DOHH2 (cell line): Measurements from ENCODE around the gene CCDC15.
"Not testable (repeated sequence)": the region's sequence is repeated elsewhere in the genome, so short reads cannot be mapped to it uniquely, and the experiment has no call there.

ENCODE experiments used
- H3F3A ChIP-seq: fragments of 200-600 bp; sonication (generic), shearing (Covaris generic); 2 replicates; pipeline ENCODE4 v1.6.0; 2016; ENCODE audit warnings: antibody characterized with exemption, mild to moderate bottlenecking; ENCODE audit not compliant: control insufficient read depth, insufficient read depth
- H3K27ac ChIP-seq: fragments of 200-600 bp; sonication (generic); 2 replicates; pipeline ENCODE4 v1.5.1; 2014; ENCODE audit warnings: low read depth, mild to moderate bottlenecking, low read length, moderate library complexity
- H3K27me3 ChIP-seq: fragments of 200-600 bp; sonication (generic); 2 replicates; pipeline ENCODE4 v1.6.1; 2014; ENCODE audit warnings: mild to moderate bottlenecking, low read length, mixed read lengths; ENCODE audit not compliant: control insufficient read depth
- H3K36me3 ChIP-seq: fragments of 200-600 bp; sonication (generic); 2 replicates; pipeline ENCODE4 v1.6.1; 2014; ENCODE audit warnings: mild to moderate bottlenecking, low read length, moderate library complexity, mixed read lengths; ENCODE audit not compliant: control insufficient read depth
- H3K4me1 ChIP-seq: fragments of 200-600 bp; sonication (generic); 2 replicates; pipeline ENCODE4 v1.6.1; 2014; ENCODE audit warnings: mild to moderate bottlenecking, low read length, mixed read lengths; ENCODE audit not compliant: control insufficient read depth
- H3K4me2 ChIP-seq: fragments of 200-600 bp; sonication (generic); 2 replicates; pipeline ENCODE4 v1.6.0; 2014; ENCODE audit warnings: mild to moderate bottlenecking, low read length, moderate library complexity
- H3K4me3 ChIP-seq: fragments of 200-600 bp; sonication (generic); 2 replicates; pipeline ENCODE4 v1.5.1; 2014; ENCODE audit warnings: mild to moderate bottlenecking, low read length, mixed read lengths
- H3K79me2 ChIP-seq: fragments of 200-600 bp; sonication (generic); 2 replicates; pipeline ENCODE4 v1.6.1; 2014; ENCODE audit warnings: mild to moderate bottlenecking, low read length, mixed read lengths; ENCODE audit not compliant: control insufficient read depth
- H3K9me2 ChIP-seq: fragments of 200-600 bp; sonication (generic); replicated peaks from 2 replicates; pipeline ENCODE4 v1.6.1; 2014; ENCODE audit warnings: mild to moderate bottlenecking, low read length, mixed read lengths; ENCODE audit not compliant: control insufficient read depth
- H3K9me3 ChIP-seq: fragments of 200-600 bp; sonication (generic); 2 replicates; pipeline ENCODE4 v1.6.1; 2014; ENCODE audit warnings: antibody characterized with exemption, low read length, mixed read lengths; ENCODE audit not compliant: control insufficient read depth, insufficient read depth
- H4K20me1 ChIP-seq: fragments of 200-600 bp; sonication (generic); 2 replicates; pipeline ENCODE4 v1.6.0; 2014; ENCODE audit warnings: low read depth, mild to moderate bottlenecking, antibody characterized with exemption, low read length, moderate library complexity; ENCODE audit not compliant: control insufficient read depth, insufficient read depth
- CTCF ChIP-seq: fragments of 200-600 bp; sonication (generic); IDR thresholded peaks from one replicate; pipeline ENCODE4 v1.5.1; 2014; ENCODE audit warnings: antibody characterized with exemption, mild to moderate bottlenecking, low read depth, low read length; ENCODE audit not compliant: poor library complexity, severe bottlenecking
- EZH2phosphoT487 ChIP-seq: fragments of 200-600 bp; sonication (generic); IDR thresholded peaks from 2 replicates; pipeline ENCODE4 v1.6.1; 2017; ENCODE audit warnings: borderline replicate concordance, mild to moderate bottlenecking, antibody characterized with exemption, low read length, moderate library complexity, mixed read lengths

The CCDC15 gene

GRCh38 chr11:125052047-125052446 lies 98.0 kb downstream of the CCDC15 start:
- Histone ChIP-seq H3K4me2 (no peak overlapping the region), H4K20me1 (no peaks in the 10 kb centered on the region), H3K36me3 (no peaks in the 10 kb centered on the region), H3K9me3 (no peaks in the 10 kb centered on the region), H3K4me1 (no peaks in the 10 kb centered on the region), H3F3A (no peaks in the 10 kb centered on the region), H3K79me2 (no peaks in the 10 kb centered on the region), H3K27ac (no peak overlapping the region), H3K27me3 (no peaks in the 10 kb centered on the region), H3K4me3 (no peak overlapping the region), H3K9me2 (no peaks in the 10 kb centered on the region)
- TF ChIP-seq EZH2phosphoT487: no peak

GRCh38 chr11:125053167-125053566 lies 99.2 kb downstream of the CCDC15 start:
- H3K36me3 ChIP-seq: no peaks in the 10 kb centered on the region
- H3K9me2 ChIP-seq: no peaks in the 10 kb centered on the region

GRCh38 chr11:125055107-125055715 lies 101.2 kb downstream of the CCDC15 start:
- no peak for TF ChIP-seq CTCF
- no peak for TF ChIP-seq EZH2phosphoT487
- H3K27ac ChIP-seq: no peak overlapping the region
- H3K9me2 ChIP-seq: no peaks in the 10 kb centered on the region
- no peaks in the 10 kb centered on the region for H3F3A ChIP-seq
- H3K4me3 ChIP-seq: no peak overlapping the region
- peaks cover 1% of the 10 kb centered on the region for H3K27me3 ChIP-seq
- H4K20me1 ChIP-seq: no peaks in the 10 kb centered on the region
- H3K4me2 ChIP-seq: no peak overlapping the region
- H3K79me2 ChIP-seq: no peaks in the 10 kb centered on the region
- no peaks in the 10 kb centered on the region for H3K36me3 ChIP-seq
- no peaks in the 10 kb centered on the region for H3K4me1 ChIP-seq
- H3K9me3 ChIP-seq: no peaks in the 10 kb centered on the region

More at GRCh38 chr11:125053167-125053566, 99.2 kb downstream of the CCDC15 start:
- no peak overlapping the region for H3K27ac ChIP-seq
- no peaks in the 10 kb centered on the region for H3K9me3 ChIP-seq
- no peak overlapping the region for H3K4me3 ChIP-seq
- H3K4me1 ChIP-seq: no peaks in the 10 kb centered on the region
- no peaks in the 10 kb centered on the region for H3F3A ChIP-seq
- H3K79me2 ChIP-seq: no peaks in the 10 kb centered on the region
- no peaks in the 10 kb centered on the region for H4K20me1 ChIP-seq
- TF ChIP-seq EZH2phosphoT487: no peak
- TF ChIP-seq CTCF: no peak
- no peak overlapping the region for H3K4me2 ChIP-seq
- no peaks in the 10 kb centered on the region for H3K27me3 ChIP-seq

GRCh38 chr11:125056111-125056510 lies 102.1 kb downstream of the CCDC15 start:
- H3K27ac ChIP-seq, H3K4me3 ChIP-seq, H3K4me1 ChIP-seq, H3K27me3 ChIP-seq, H3K36me3 ChIP-seq, H3K79me2 ChIP-seq, H3K9me3 ChIP-seq, H3K4me2 ChIP-seq, H3F3A ChIP-seq, H4K20me1 ChIP-seq, H3K9me2 ChIP-seq: not testable (repeated sequence)
